ENCODE data around the gene EXOC3L4. TPM values are rescaled to one million over a fixed set of nuclear protein-coding genes. Genes with fewer than 3 reads are reported as not detected.
A peak's percentile ranks its signal among the peaks of the same experiment; 100 is the strongest.

Gene EXOC3L4
- total RNA-seq, 6 experiments from 2014 or later = 0.45 TPM; not detected in 5

GRCh38 chr14:103067231-103067954 is 27.1 kb upstream of the EXOC3L4 start:
- peak; percentile 74 for DNase-seq
- no peak overlapping the region; the same call in 1 of the 2 replicates for H3K4me3 Mint-ChIP-seq
- TF ChIP-seq CTCF (IDR thresholded peaks at IDR 0.05) = no peak
- H3K36me3 Mint-ChIP-seq (ENCODE audit: low read depth) = no peaks in the 10 kb centered on the region
- peaks cover 11% of the 10 kb centered on the region for H3K4me1 Mint-ChIP-seq (ENCODE audit: low read depth)
- H3K27me3 Mint-ChIP-seq (ENCODE audit: insufficient read depth) = peaks cover 3% of the 10 kb centered on the region; the same call in 1 of the 2 replicates
- H3K27ac Mint-ChIP-seq = peak overlapping the region; percentile 70
- H3K9me3 Mint-ChIP-seq = no peaks in the 10 kb centered on the region

- H3K27me3 Mint-ChIP-seq (ENCODE audit: insufficient read depth) = peaks cover 3% of the 10 kb centered on the region; the same call in 1 of the 2 replicates
- H3K27ac Mint-ChIP-seq = no peak overlapping the region
- H3K9me3 Mint-ChIP-seq = no peaks in the 10 kb centered on the region
- no peak for DNase-seq
- H3K36me3 Mint-ChIP-seq (ENCODE audit: low read depth) = no peaks in the 10 kb centered on the region
- H3K4me1 Mint-ChIP-seq (ENCODE audit: low read depth) = peaks cover 11% of the 10 kb centered on the region
- H3K4me3 Mint-ChIP-seq = no peak overlapping the region
- TF ChIP-seq CTCF (IDR thresholded peaks at IDR 0.05) = no peak
Observed at GRCh38 chr14:103068351-103069073, 26.0 kb upstream of the EXOC3L4 start.

- Mint-ChIP-seq H3K4me1 (ENCODE audit: low read depth) (peaks cover 11% of the 10 kb centered on the region), H3K27ac (no peak overlapping the region), H3K4me3 (no peak overlapping the region), H3K36me3 (ENCODE audit: low read depth) (no peaks in the 10 kb centered on the region), H3K27me3 (ENCODE audit: insufficient read depth) (peaks cover 6% of the 10 kb centered on the region; the same call in 1 of the 2 replicates), H3K9me3 (no peaks in the 10 kb centered on the region)
- no peak for TF ChIP-seq CTCF (IDR thresholded peaks at IDR 0.05)
- no peak for DNase-seq
Observed at GRCh38 chr14:103070263-103070885, 24.2 kb upstream of the EXOC3L4 start.

- Mint-ChIP-seq H3K4me3 (no peak overlapping the region), H3K9me3 (no peaks in the 10 kb centered on the region), H3K36me3 (ENCODE audit: low read depth) (no peaks in the 10 kb centered on the region), H3K4me1 (ENCODE audit: low read depth) (peaks cover 11% of the 10 kb centered on the region), H3K27me3 (ENCODE audit: insufficient read depth) (peaks cover 6% of the 10 kb centered on the region; the same call in 1 of the 2 replicates), H3K27ac (no peak overlapping the region)
- no peak for DNase-seq
- no peak for TF ChIP-seq CTCF (IDR thresholded peaks at IDR 0.05)
Observed at GRCh38 chr14:103070971-103071542, 23.5 kb upstream of the EXOC3L4 start.

- Mint-ChIP-seq H3K27ac (no peak overlapping the region), H3K4me1 (ENCODE audit: low read depth) (peaks cover 11% of the 10 kb centered on the region), H3K9me3 (no peaks in the 10 kb centered on the region), H3K27me3 (ENCODE audit: insufficient read depth) (peaks cover 6% of the 10 kb centered on the region; the same call in 1 of the 2 replicates), H3K4me3 (no peak overlapping the region), H3K36me3 (ENCODE audit: low read depth) (no peaks in the 10 kb centered on the region)
- DNase-seq = no peak
- no peak for TF ChIP-seq CTCF (IDR thresholded peaks at IDR 0.05)
Observed at GRCh38 chr14:103071544-103072251, 22.8 kb upstream of the EXOC3L4 start.
